Neutrophil (primary cell): ENCODE results near the gene SCLY.
"Not testable (repeated sequence)": the region's sequence is repeated elsewhere in the genome, so short reads cannot be mapped to it uniquely, and the experiment has no call there.

ENCODE experiments used
- H3K27ac ChIP-seq: fragments of 200-600 bp; sonication (generic); 2 replicates; pipeline ENCODE4 v1.5.1; 2016; ENCODE audit warnings: mild to moderate bottlenecking, moderate library complexity
- H3K27me3 ChIP-seq: fragments of 200-600 bp; sonication (generic); 2 replicates; pipeline ENCODE4 v1.6.0; 2016; ENCODE audit warnings: mild to moderate bottlenecking
- H3K36me3 ChIP-seq: fragments of 200-600 bp; sonication (generic); 2 replicates; pipeline ENCODE4 v1.5.1; 2017
- H3K4me1 ChIP-seq, 2 experiments: fragments of 200-600 bp in 1 of 2; sonication (generic) in 1 of 2; 1 replicate in 1 of 2; 2 replicates in 1 of 2; pipeline versions ENCODE4 v1.5.1 to v1.6.1; 2013 to 2016; ENCODE audit warnings: low read depth in 1 of 2, low read length in 1 of 2, mild to moderate bottlenecking in 1 of 2, moderate library complexity in 1 of 2; ENCODE audit not compliant: control insufficient read depth in 1 of 2, insufficient read depth in 1 of 2
- H3K4me3 ChIP-seq, 2 experiments: fragments of 200-600 bp in 1 of 2; sonication (generic) in 1 of 2; 1 replicate in 1 of 2; 2 replicates in 1 of 2; pipeline ENCODE4 v1.5.1; 2013 to 2016; ENCODE audit warnings: low read depth in 1 of 2, low read length in 1 of 2, mild to moderate bottlenecking in 1 of 2, moderate library complexity in 1 of 2
- H3K9me3 ChIP-seq: fragments of 200-600 bp; sonication (generic); 2 replicates; pipeline ENCODE4 v1.5.1; 2016
- CTCF ChIP-seq: fragments of 200-600 bp; sonication (generic); IDR thresholded peaks from 2 replicates; pipeline ENCODE4 v1.5.1; 2016; ENCODE audit warnings: antibody characterized with exemption

SCLY gene

GRCh38 chr2:238061315-238062202, 758 bp downstream of the SCLY start:
- peak overlapping the region; percentile 83 for H3K27ac ChIP-seq
- H3K27me3 ChIP-seq: peaks cover 22% of the 10 kb centered on the region
- H3K9me3 ChIP-seq: no peaks in the 10 kb centered on the region
- TF ChIP-seq CTCF: no peak
- H3K36me3 ChIP-seq: no peaks in the 10 kb centered on the region
- H3K4me3 ChIP-seq: peak overlapping the region; percentile 75 to 86
- peaks cover 17 to 19% of the 10 kb centered on the region in 2 experiments for H3K4me1 ChIP-seq

- Histone ChIP-seq H3K9me3 (no peaks in the 10 kb centered on the region), H3K4me3 (no peak overlapping the region), H3K4me1 (peaks cover 17 to 19% of the 10 kb centered on the region in 2 experiments), H3K27me3 (peaks cover 2% of the 10 kb centered on the region), H3K27ac (no peak overlapping the region), H3K36me3 (no peaks in the 10 kb centered on the region)
- TF ChIP-seq CTCF: no peak
These were observed 2.8 kb downstream of the SCLY start for GRCh38 chr2:238063414-238064189.

GRCh38 chr2:238064376-238064775, 3.6 kb downstream of the SCLY start:
- no peak overlapping the region for H3K4me3 ChIP-seq
- no peaks in the 10 kb centered on the region for H3K9me3 ChIP-seq
- peaks cover 2% of the 10 kb centered on the region for H3K36me3 ChIP-seq
- H3K27me3 ChIP-seq: no peaks in the 10 kb centered on the region
- TF ChIP-seq CTCF: no peak
- H3K4me1 ChIP-seq: peaks cover 17 to 21% of the 10 kb centered on the region in 2 experiments
- H3K27ac ChIP-seq: no peak overlapping the region

- no peak for TF ChIP-seq CTCF
- H3K4me1 ChIP-seq: peaks cover 11 to 17% of the 10 kb centered on the region in 2 experiments
- H3K27ac ChIP-seq: no peak overlapping the region
- H3K9me3 ChIP-seq: no peaks in the 10 kb centered on the region
- H3K36me3 ChIP-seq: peaks cover 9% of the 10 kb centered on the region
- H3K4me3 ChIP-seq: no peak overlapping the region
- H3K27me3 ChIP-seq: no peaks in the 10 kb centered on the region
These were observed 4.5 kb downstream of the SCLY start for GRCh38 chr2:238065071-238065846.

GRCh38 chr2:238066218-238066617, 5.4 kb downstream of the SCLY start:
- peaks cover 9% of the 10 kb centered on the region for H3K36me3 ChIP-seq
- H3K27me3 ChIP-seq: no peaks in the 10 kb centered on the region
- peaks cover 8 to 13% of the 10 kb centered on the region in 2 experiments for H3K4me1 ChIP-seq
- H3K9me3 ChIP-seq: no peaks in the 10 kb centered on the region
- no peak overlapping the region for H3K4me3 ChIP-seq
- H3K27ac ChIP-seq: no peak overlapping the region
- no peak for TF ChIP-seq CTCF

GRCh38 chr2:238066718-238067117, 5.9 kb downstream of the SCLY start:
- not testable (repeated sequence) for H3K4me3 ChIP-seq, H3K36me3 ChIP-seq, H3K27me3 ChIP-seq, H3K27ac ChIP-seq, H3K4me1 ChIP-seq, H3K9me3 ChIP-seq
